Spleen (tissue), 7 donors: Measurements from ENCODE around the gene ANXA8.

Experiments
- POLR2A ChIP-seq, 3 donors: fragments of 450-650 bp; IDR thresholded peaks; one replicate each; pipeline ENCODE4 v1.5.1; 2017; ENCODE audit warnings: antibody characterized with exemption in 3 of 3, mild to moderate bottlenecking in 1 of 3
- POLR2AphosphoS5 ChIP-seq, 3 donors: sonication (generic); formaldehyde crosslinking; IDR thresholded peaks; one replicate each; pipeline ENCODE4 v1.5.1; 2017; ENCODE audit warnings: antibody characterized with exemption in 3 of 3
- TF ChIP-seq, protein P1 (sequence below), 11 experiments: fragments of 200-600 bp in 7 of 11; fragments of 450-650 bp in 4 of 11; sonication (generic) in 4 of 11; IDR thresholded peaks in 8 of 11; conservative IDR thresholded peaks in 3 of 11; 1 replicate in 7 of 11; 2 replicates in 4 of 11; pipeline versions ENCODE4 v1.4.0 to v1.8.0; 2016 to 2021; ENCODE audit warnings: antibody characterized with exemption in 11 of 11, inconsistent platforms in 4 of 11, mild to moderate bottlenecking in 1 of 11
- donor health status: DM: no; HTN: no; CAD: no; lungs with moderate emphysema.
- donor health status: DM: no; HTN: no; CAD: no.
- donor health status: DM: no; HTN: no; CAD: no.

DNA sequence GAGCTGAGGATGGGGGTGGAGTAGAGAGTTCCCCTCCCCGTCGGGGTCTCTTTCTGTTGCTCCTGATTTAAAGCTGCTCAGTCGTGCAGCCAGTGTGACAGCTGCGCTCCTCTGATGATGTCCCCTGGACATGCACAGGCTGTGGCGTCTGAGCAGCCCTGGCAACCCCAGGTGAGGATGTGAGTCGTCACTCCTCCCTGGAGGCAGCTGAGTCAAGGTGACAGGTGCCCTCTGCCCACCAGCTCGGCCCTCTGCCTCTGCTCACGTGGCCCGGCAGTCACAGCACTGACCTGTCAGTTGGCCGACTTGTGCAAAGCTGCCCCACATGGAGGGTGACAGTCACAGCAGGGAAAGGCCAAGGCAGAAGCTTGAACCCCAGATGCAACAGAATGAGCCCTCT is 33.9 kb downstream of the ANXA8 start:
- TF ChIP-seq POLR2A (IDR thresholded peaks at IDR 0.05) (no peak), POLR2AphosphoS5 (IDR thresholded peaks at IDR 0.05) (no peak)
- TF ChIP-seq, protein P1, sequence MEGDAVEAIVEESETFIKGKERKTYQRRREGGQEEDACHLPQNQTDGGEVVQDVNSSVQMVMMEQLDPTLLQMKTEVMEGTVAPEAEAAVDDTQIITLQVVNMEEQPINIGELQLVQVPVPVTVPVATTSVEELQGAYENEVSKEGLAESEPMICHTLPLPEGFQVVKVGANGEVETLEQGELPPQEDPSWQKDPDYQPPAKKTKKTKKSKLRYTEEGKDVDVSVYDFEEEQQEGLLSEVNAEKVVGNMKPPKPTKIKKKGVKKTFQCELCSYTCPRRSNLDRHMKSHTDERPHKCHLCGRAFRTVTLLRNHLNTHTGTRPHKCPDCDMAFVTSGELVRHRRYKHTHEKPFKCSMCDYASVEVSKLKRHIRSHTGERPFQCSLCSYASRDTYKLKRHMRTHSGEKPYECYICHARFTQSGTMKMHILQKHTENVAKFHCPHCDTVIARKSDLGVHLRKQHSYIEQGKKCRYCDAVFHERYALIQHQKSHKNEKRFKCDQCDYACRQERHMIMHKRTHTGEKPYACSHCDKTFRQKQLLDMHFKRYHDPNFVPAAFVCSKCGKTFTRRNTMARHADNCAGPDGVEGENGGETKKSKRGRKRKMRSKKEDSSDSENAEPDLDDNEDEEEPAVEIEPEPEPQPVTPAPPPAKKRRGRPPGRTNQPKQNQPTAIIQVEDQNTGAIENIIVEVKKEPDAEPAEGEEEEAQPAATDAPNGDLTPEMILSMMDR (IDR thresholded peaks at IDR 0.05 in 8 of 11, conservative IDR thresholded peaks at IDR 0.05 in 3 of 11) = no peak
